ENCODE results near the gene MTCH1.

Gene MTCH1

GRCh38 chr6:36957773-36958271 lies 28.2 kb downstream of the MTCH1 start:
- Histone ChIP-seq H3K36me3 (ENCODE audit: insufficient read depth, low read length) (no peaks in the 10 kb centered on the region), H3K9ac (ENCODE audit: low read length) (no peak overlapping the region), H2AFZ (ENCODE audit: low read length) (no peak overlapping the region), H3K27me3 (ENCODE audit: insufficient read depth, low read length) (no peaks in the 10 kb centered on the region), H4K20me1 (ENCODE audit: insufficient read depth, low read length) (no peaks in the 10 kb centered on the region), H3F3A (ENCODE audit: insufficient read depth, low read length) (no peaks in the 10 kb centered on the region), H3K4me3 (ENCODE audit: low read depth, low read length, poor library complexity, severe bottlenecking) (no peak overlapping the region), H3K9me3 (ENCODE audit: low read length) (no peaks in the 10 kb centered on the region), H3K9me2 (ENCODE audit: low read depth, low read length) (no peaks in the 10 kb centered on the region), H3K27ac (ENCODE audit: low read depth, low read length, poor library complexity, severe bottlenecking) (no peak overlapping the region), H3K79me2 (ENCODE audit: insufficient read depth, low read length) (no peaks in the 10 kb centered on the region), H3K4me1 (ENCODE audit: insufficient read depth, low read length, severe bottlenecking) (peaks cover 2% of the 10 kb centered on the region), H3K4me2 (ENCODE audit: low read length) (no peak overlapping the region)
- TF ChIP-seq EZH2 (IDR thresholded peaks at IDR 0.05; ENCODE audit: borderline replicate concordance, low read length) (no peak), CTCF (IDR thresholded peaks at IDR 0.05; ENCODE audit: low read length) (no peak)

- Histone ChIP-seq H2AFZ (ENCODE audit: low read length) (no peak overlapping the region), H3K4me3 (ENCODE audit: low read depth, low read length, poor library complexity, severe bottlenecking) (no peak overlapping the region), H3K4me2 (ENCODE audit: low read length) (no peak overlapping the region)
Observed at GRCh38 chr6:36956446-36956820, 29.6 kb downstream of the MTCH1 start.

GRCh38 chr6:36955671-36956445 lies 30.1 kb downstream of the MTCH1 start:
- TF ChIP-seq CTCF (IDR thresholded peaks at IDR 0.05; ENCODE audit: low read length) (no peak), EZH2 (IDR thresholded peaks at IDR 0.05; ENCODE audit: borderline replicate concordance, low read length) (no peak)
- no peaks in the 10 kb centered on the region for H4K20me1 ChIP-seq (ENCODE audit: insufficient read depth, low read length)
- H2AFZ ChIP-seq (ENCODE audit: low read length): no peak overlapping the region
- no peak overlapping the region for H3K27ac ChIP-seq (ENCODE audit: low read depth, low read length, poor library complexity, severe bottlenecking)
- H3K9ac ChIP-seq (ENCODE audit: low read length): no peak overlapping the region
- H3K79me2 ChIP-seq (ENCODE audit: insufficient read depth, low read length): no peaks in the 10 kb centered on the region
- no peaks in the 10 kb centered on the region for H3K9me3 ChIP-seq (ENCODE audit: low read length)
- no peaks in the 10 kb centered on the region for H3K36me3 ChIP-seq (ENCODE audit: insufficient read depth, low read length)
- no peaks in the 10 kb centered on the region for H3F3A ChIP-seq (ENCODE audit: insufficient read depth, low read length)
- H3K4me3 ChIP-seq (ENCODE audit: low read depth, low read length, poor library complexity, severe bottlenecking): no peak overlapping the region
- H3K9me2 ChIP-seq (ENCODE audit: low read depth, low read length): no peaks in the 10 kb centered on the region
- no peak overlapping the region for H3K4me2 ChIP-seq (ENCODE audit: low read length)
- H3K4me1 ChIP-seq (ENCODE audit: insufficient read depth, low read length, severe bottlenecking): no peaks in the 10 kb centered on the region
- no peaks in the 10 kb centered on the region for H3K27me3 ChIP-seq (ENCODE audit: insufficient read depth, low read length)

More at GRCh38 chr6:36956446-36956820, 29.6 kb downstream of the MTCH1 start:
- Histone ChIP-seq H3F3A (ENCODE audit: insufficient read depth, low read length) (no peaks in the 10 kb centered on the region), H3K27ac (ENCODE audit: low read depth, low read length, poor library complexity, severe bottlenecking) (no peak overlapping the region), H3K79me2 (ENCODE audit: insufficient read depth, low read length) (no peaks in the 10 kb centered on the region), H3K27me3 (ENCODE audit: insufficient read depth, low read length) (no peaks in the 10 kb centered on the region), H3K36me3 (ENCODE audit: insufficient read depth, low read length) (no peaks in the 10 kb centered on the region), H3K9me3 (ENCODE audit: low read length) (no peaks in the 10 kb centered on the region), H3K9ac (ENCODE audit: low read length) (no peak overlapping the region), H3K9me2 (ENCODE audit: low read depth, low read length) (no peaks in the 10 kb centered on the region), H3K4me1 (ENCODE audit: insufficient read depth, low read length, severe bottlenecking) (no peaks in the 10 kb centered on the region), H4K20me1 (ENCODE audit: insufficient read depth, low read length) (no peaks in the 10 kb centered on the region)
- TF ChIP-seq EZH2 (IDR thresholded peaks at IDR 0.05; ENCODE audit: borderline replicate concordance, low read length): no peak
- no peak for TF ChIP-seq CTCF (IDR thresholded peaks at IDR 0.05; ENCODE audit: low read length)

Data from OCI-LY1 (cell line).